Measurements from ENCODE around the gene CSGALNACT2. TPM values are rescaled to one million over a fixed set of nuclear protein-coding genes. Genes with fewer than 3 reads are reported as not detected.
"Not testable (repeated sequence)": the region's sequence is repeated elsewhere in the genome, so short reads cannot be mapped to it uniquely, and the experiment has no call there.

The CSGALNACT2 gene
- total RNA-seq, 1 donor from 2014 or later, result 29.6 TPM

DNA sequence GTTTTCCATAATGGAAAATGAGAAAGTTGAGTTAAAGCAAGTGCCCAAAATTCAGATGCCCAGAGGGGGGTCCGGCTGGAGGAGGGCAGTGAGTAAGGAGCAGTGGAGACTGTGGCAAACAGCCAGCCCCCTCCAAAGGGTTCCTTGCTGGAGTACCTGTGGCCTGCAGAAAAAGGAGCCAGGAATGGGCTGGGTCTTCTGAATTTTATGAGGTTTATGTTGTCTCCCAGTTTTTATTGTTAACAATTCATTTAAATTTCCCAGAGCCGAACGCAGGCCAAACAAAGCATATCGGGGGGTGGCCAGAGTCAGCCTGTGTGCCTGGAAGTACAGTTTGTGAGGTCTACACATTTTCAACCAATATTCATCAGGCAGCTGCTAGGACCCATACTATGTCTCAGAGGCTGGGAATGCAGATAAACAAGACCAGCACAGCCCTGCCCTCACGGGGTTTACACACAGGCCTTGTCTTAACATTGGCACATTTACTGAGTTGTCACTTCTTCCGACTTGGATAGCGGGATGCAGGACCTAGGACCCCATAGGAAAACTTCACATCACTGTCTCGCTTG is 12.9 kb upstream of the CSGALNACT2 start:
- DNase-seq, result no peak

- no peak for DNase-seq
Measured at GRCh38 chr10:43125881-43126731, 12.1 kb upstream of the CSGALNACT2 start.

DNA sequence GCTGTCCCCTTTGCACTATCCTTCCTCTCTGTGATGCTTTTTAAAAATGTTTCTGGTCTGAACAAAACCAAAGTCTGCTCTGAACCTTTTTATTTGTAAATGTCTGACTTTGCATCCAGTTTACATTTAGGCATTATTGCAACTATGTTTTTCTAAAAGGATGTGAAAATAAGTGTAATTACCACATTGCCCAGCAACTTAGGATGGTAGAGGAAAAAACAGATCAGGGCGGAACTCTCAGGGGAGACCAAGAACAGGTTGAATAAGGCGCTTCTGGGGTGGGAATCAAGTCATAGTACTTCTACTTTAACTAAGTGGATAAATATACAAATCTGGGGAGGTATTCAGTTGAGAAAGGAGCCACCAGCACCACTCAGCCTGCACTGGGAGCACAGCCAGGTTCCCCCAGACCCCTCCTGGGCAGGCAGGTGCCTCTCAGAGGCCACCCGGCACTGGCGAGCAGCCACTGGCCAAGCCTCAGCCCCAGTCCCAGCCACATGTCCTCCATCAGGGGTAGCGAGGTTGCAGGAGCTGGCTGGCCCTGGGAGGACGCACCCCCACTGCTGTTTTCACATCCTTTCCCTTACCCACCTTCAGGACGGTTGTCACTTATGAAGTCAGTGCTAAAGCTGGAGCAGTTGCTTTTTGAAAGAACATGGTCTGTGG is 11.4 kb upstream of the CSGALNACT2 start:
- DNase-seq, result no peak

GRCh38 chr10:43127442-43127841 is 10.8 kb upstream of the CSGALNACT2 start:
- no peak for DNase-seq

- DNase-seq, result no peak
Measured at GRCh38 chr10:43128331-43128730, 9.9 kb upstream of the CSGALNACT2 start.

- peak; percentile 91 for DNase-seq
Measured at GRCh38 chr10:43128958-43129706, 9.1 kb upstream of the CSGALNACT2 start.

DNA sequence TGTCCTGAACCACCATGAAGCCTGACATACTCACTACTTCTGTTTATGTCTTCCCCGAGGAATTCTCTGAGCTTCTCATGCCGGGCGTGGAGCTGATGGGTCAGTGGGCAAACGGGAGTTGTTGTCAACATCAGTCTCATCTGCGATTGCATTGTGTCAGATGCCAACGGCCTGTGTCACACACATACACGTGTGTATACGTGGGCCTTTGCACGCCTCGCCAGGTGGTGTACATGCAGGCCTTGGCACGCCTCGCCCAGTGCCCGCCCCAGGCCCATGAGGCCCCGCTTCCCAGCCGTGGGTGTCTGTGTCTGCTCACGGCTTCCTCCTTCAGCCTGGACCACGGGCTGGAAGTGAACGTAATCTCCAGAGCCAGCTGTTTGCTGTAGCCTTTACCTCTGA is 7.5 kb upstream of the CSGALNACT2 start:
- no peak for DNase-seq

DNA sequence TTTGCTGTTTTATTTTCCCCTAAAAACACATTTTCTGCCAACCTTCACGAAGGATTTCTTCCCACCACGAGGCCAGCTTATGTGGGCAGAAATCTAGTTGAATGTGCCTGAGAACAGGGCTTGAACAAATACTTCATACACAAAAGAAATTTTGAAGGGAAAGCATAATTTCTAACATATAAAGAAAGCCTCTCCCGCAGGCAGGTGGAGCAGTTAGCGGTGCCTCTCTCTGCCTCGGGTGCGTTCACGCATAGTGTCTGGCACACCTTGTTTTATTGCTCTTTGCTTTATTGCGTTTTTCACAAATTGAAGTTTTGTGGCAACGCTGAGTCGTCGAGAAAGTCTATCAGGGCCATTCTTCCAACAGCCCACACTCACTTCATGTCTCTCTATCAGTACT is 7.0 kb upstream of the CSGALNACT2 start:
- no peak for DNase-seq

DNA sequence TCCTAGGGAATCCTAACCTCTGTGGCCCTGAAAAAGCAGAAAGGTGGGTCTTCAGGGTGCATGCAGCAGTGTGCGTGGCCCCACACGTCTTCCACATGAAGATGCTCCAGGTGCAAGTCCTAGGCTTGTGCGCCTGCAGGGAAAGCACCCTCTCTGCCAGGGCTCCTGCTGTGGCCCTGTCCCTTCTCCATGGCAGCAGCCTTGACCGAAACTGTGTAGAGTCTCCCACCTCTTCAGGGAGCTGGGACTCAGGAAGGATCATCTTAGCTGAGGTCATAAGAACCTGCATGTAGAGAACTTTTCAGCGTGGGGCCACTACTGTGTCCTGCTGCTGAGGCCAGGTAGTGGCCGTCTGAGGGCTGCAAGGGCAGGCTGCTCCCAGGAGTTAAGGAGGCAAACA is 6.3 kb upstream of the CSGALNACT2 start:
- no peak for DNase-seq

DNA sequence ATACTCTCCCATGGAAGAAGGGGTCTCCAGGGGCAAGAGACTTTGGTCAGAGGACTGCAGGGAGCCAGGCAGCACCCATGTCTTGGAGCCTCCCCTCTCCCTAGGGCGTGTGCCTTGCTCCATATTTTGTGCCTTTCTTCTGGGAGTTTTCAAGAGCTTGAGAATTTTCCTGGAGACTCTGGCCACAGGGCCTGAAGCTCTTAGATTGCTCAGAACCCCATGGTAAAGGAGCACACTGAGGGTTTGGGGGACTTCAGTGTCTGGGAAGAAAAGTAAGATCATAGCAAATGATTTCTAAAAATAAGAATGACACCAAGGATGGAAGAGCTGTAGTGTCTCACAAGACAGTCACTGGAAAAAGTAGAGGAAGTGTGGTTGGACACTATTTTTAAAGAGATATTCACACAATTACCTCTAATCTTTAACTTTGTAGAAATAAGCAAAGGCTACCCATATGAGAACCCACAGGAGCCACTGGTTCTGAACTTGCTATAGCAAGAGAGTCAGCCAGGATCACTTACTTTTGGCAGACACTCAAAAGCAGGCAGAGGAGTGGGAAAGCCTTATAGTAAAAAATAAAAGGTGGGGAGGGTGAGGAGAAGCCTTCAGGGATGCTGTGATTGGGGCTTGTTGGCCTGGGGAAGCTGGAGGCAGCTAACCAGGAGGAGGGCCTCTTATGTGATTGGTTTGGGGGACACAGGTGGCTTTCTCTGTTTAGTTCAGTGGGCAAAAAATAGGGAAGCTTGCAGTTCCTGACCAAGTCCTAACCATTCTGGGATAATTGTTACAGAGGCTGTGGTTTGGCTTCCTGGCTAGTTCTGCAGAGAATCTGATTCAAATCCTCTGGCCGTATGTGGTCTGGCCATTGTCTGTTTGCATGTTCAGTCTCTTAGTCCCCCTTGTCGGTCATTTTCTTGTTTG is 5.1 kb upstream of the CSGALNACT2 start:
- no peak for DNase-seq

- DNase-seq, result no peak
Measured at GRCh38 chr10:43134126-43134905, 3.9 kb upstream of the CSGALNACT2 start.

GRCh38 chr10:43135064-43135463 is 3.2 kb upstream of the CSGALNACT2 start:
- no peak for DNase-seq

GRCh38 chr10:43135656-43136055 is 2.6 kb upstream of the CSGALNACT2 start:
- no peak for DNase-seq

DNA sequence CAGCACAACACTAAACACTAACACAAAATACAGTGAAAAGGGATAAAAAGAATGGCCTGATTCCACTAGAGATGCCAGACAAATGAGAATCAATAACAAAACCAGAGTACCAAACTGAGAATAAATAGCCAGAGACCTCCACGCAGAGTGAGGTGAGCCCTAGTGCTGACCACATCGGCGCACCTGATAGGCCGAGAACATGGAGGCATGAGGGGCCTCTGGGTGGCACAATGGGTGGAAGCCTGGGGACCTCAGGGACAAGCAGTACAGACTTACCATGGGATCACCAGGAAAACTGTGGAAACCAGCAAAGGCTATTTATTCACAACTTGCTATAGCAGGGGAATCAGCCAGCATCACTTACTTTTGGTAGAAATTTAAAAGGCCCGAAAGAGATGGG is 1.8 kb upstream of the CSGALNACT2 start:
- DNase-seq, result no peak

DNA sequence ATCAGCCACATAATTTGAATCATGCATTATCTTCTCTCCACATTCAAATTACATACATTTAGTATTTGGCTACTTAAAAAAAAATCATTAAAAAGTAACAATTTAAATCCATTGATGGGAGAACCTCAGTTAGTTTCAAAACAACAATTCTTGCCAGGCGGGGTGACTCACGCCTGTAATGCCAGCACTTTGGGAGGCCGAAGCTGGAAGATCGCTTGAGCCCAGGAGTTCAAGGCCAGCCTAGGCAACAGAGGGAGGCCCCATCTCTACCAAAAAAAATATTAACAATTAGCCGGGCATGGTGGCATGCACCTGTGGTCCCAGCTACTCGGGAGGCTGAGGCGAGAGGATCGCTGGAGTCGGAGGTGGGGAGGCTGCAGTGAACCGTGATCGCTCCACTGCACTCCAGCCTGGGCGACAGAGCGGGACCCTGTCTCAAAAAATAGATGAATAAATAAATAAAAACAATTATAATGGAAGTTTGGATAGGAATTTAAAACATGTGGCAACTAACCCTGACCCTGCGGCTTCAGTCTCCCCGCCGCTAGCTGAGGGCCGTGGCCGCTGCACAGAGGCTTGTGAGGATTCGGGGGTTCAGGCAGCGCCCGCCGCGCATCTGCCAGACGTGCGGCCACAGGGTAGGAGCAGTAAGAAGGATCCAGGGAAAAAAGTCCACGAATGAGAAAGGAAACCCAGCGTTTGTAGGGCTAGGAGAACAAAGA is 1.1 kb upstream of the CSGALNACT2 start:
- no peak for DNase-seq

DNA sequence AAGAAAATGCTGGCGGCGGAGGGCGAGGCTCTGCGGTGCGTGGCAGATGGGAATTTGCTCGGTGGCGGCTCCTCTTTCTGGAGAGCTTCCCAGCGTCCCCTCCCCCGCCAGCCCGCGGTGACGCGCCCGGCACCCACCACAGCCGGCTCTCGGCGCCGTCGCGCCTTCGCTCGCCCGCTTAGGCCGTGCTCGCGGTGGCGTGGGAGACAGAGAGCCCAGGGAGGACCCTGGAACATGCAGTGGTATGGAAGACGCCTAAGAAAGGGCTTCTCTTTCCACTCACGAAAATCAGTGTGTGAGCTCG is 576 bp upstream of the CSGALNACT2 start:
- DNase-seq, result peak; percentile 62

- peak; percentile 44 for DNase-seq
Measured at GRCh38 chr10:43138757-43139241, 554 bp downstream of the CSGALNACT2 start.

DNA sequence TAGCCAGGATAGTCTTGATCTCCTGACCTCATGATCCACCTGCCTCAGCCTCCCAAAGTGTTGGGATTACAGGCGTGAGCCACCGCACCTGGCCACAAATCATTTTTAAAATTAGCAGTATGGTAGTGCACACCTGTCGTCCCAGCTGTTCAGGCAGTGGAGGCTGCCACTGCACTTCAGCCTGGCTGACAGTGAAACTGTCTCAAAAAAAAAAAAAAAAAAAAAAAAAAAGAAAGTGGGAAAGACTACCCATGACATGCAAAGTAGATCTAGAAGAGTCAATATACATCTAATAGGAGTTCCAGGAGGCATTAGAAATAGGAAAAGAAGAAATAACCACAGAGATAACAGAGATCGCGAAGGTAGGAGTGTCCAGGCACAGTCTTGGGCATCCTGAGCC is 3.2 kb downstream of the CSGALNACT2 start:
- no peak for DNase-seq

- DNase-seq, result no peak
Measured at GRCh38 chr10:43145311-43145710, 7.1 kb downstream of the CSGALNACT2 start.

- not testable (repeated sequence) for DNase-seq
Measured at GRCh38 chr10:43145936-43146335, 7.7 kb downstream of the CSGALNACT2 start.
